ENCODE data around the gene SLC12A2. TPM values are rescaled to one million over a fixed set of nuclear protein-coding genes. Genes with fewer than 3 reads are reported as not detected.

Gene SLC12A2
- total and polyA plus RNA-seq, 2 of the 4 experiments (the other 2 are of a cell fraction) = 5.6 to 30.3 TPM

GRCh38 chr5:128236334-128236733 is 152.8 kb downstream of the SLC12A2 start:
- Histone ChIP-seq H3K27ac (ENCODE audit: insufficient read depth, low read length) (no peak overlapping the region), H3K36me3 (ENCODE audit: control insufficient read depth, insufficient read depth, low read length) (no peaks in the 10 kb centered on the region), H3K79me1 (ENCODE audit: low read depth in 1 of 2, low read length in 2 of 2) (no peaks in the 10 kb centered on the region), H2AK5ac (ENCODE audit: low read depth, low read length) (no peak overlapping the region), H4K20me1 (ENCODE audit: insufficient read depth, low read length) (no peaks in the 10 kb centered on the region), H3K4me2 (ENCODE audit: low read depth, low read length) (no peak overlapping the region), H3K4me1 (ENCODE audit: control insufficient read depth, insufficient read depth, low read length) (no peaks in the 10 kb centered on the region), H2BK5ac (ENCODE audit: low read depth, low read length, poor library complexity, severe bottlenecking) (no peak overlapping the region), H3K4ac (ENCODE audit: low read depth, low read length) (no peak overlapping the region), H2BK120ac (ENCODE audit: low read depth, low read length) (no peak overlapping the region), H4K91ac (ENCODE audit: insufficient read depth, low read depth, low read length) (no peak overlapping the region), H3K56ac (ENCODE audit: extremely low read depth, insufficient read depth, low read length) (no peak overlapping the region), H4K8ac (ENCODE audit: low read depth in 2 of 2, low read length in 2 of 2) (no peak overlapping the region), H3K23ac (ENCODE audit: low read depth, low read length) (no peak overlapping the region), H3K27me3 (ENCODE audit: control insufficient read depth, insufficient read depth, low read length) (no peaks in the 10 kb centered on the region), H2BK20ac (ENCODE audit: low read depth, low read length) (no peak overlapping the region), H4K5ac (ENCODE audit: low read depth, low read length) (no peak overlapping the region), H3K18ac (ENCODE audit: low read depth, low read length) (no peak overlapping the region), H2BK15ac (ENCODE audit: low read depth, low read length) (no peak overlapping the region), H3K4me3 (ENCODE audit: insufficient read depth, low read depth, low read length) (no peak overlapping the region), H3K9ac (ENCODE audit: low read depth, low read length) (no peak overlapping the region), H3K9me1 (ENCODE audit: insufficient read depth, low read length) (no peaks in the 10 kb centered on the region), H3K14ac (replicated peaks; ENCODE audit: low read depth, low read length) (no peak overlapping the region), H3K9me3 (ENCODE audit: control insufficient read depth, insufficient read depth, low read length) (no peaks in the 10 kb centered on the region), H2AK9ac (replicated peaks; ENCODE audit: low read depth, low read length, poor library complexity) (no peak overlapping the region), H2AFZ (replicated peaks; ENCODE audit: low read length, poor library complexity) (no peak overlapping the region)
- no peak for DNase-seq
- no peak for TF ChIP-seq ELK1 (IDR thresholded peaks at IDR 0.05; ENCODE audit: borderline replicate concordance, low read depth, low read length)
- no peak for TF ChIP-seq RAD21 (IDR thresholded peaks at IDR 0.05; ENCODE audit: low read length)
- TF ChIP-seq CTCF (conservative IDR thresholded peaks at IDR 0.05; ENCODE audit: low read depth, low read length) = no peak
- TF ChIP-seq SMC3 (IDR thresholded peaks at IDR 0.05; ENCODE audit: low read depth, low read length) = no peak
- no peak for TF ChIP-seq FOS (IDR thresholded peaks at IDR 0.05; ENCODE audit: low read depth, low read length)
- no peak for TF ChIP-seq USF2 (IDR thresholded peaks at IDR 0.05; ENCODE audit: low read depth, low read length)
- TF ChIP-seq CEBPB (IDR thresholded peaks at IDR 0.05; ENCODE audit: low read depth, low read length) = no peak
- no peak for TF ChIP-seq MAFK (IDR thresholded peaks at IDR 0.05; ENCODE audit: low read depth, low read length)
- no peak for TF ChIP-seq MXI1 (IDR thresholded peaks at IDR 0.05; ENCODE audit: borderline replicate concordance, low read depth, low read length)
- TF ChIP-seq NFE2L2 (IDR thresholded peaks at IDR 0.05; ENCODE audit: low read depth, low read length) = no peak
- no peak for TF ChIP-seq RCOR1 (IDR thresholded peaks at IDR 0.05; ENCODE audit: insufficient replicate concordance, low read length)
- no peak for TF ChIP-seq POLR2A (IDR thresholded peaks at IDR 0.05; ENCODE audit: low read depth, low read length)
- no peak for TF ChIP-seq RFX5 (IDR thresholded peaks at IDR 0.05; ENCODE audit: low read depth, low read length)
- dilution Hi-C loops (cut with HindIII; ENCODE audit: low sequenced_read_pairs, unreplicated experiment) (no loop called here), in situ Hi-C loops (cut with MboI; ENCODE audit: low sequenced_read_pairs) (no loop called here), intact Hi-C loops (cut with micrococcal nuclease) (no loop called here)
- ChIA-PET CTCF (interaction anchor here (1.8 kb wide), 1 partner anchor 9 kb away, joined by 6 read pairs; no protein-coding TSS in a partner anchor), POLR2A (ENCODE audit: unreplicated experiment) (no interaction called here)
- no peak for ATAC-seq (ENCODE audit: low read depth)
- no CpG with 5 or more reads among the region's 7 CpGs for WGBS, 2 experiments (ENCODE audit: extremely low coverage in 2 of 2, insufficient read length in 1 of 2)
- BruUV-seq (replicated peaks) = no TSS peak

Measured in IMR-90 (cell line).